K562 (cell line): Measurements from ENCODE around the gene SFR1. TPM values are rescaled to one million over a fixed set of nuclear protein-coding genes. Genes with fewer than 3 reads are reported as not detected.

Experiments
- ATAC-seq: fragments of 200-7000 bp; cut with Tn5 transposase; 3 replicates; pipeline ENCODE4 v1.9.1; 2020; ENCODE audit warnings: moderate library complexity
- BruUV-seq: library from RNA; stranded (reverse); fragments of 400-500 nt; replicated peaks from 2 replicates; lab custom pipeline; 2021; lab: Mats Ljungman, UMichigan
- CTCF ChIA-PET: fragments of 300-600 bp; formaldehyde crosslinking; extraction: SDS; loops from one replicate; lab custom pipeline; 2021; ENCODE audit warnings: low intra/inter-chr PET ratio; lab: Yijun Ruan, JAX
- POLR2A ChIA-PET: fragments of 300-600, 350-650 bp; sonication (Branson Sonifier 250); formaldehyde crosslinking; extraction: SDS; loops from one replicate; lab custom pipeline; 2021; ENCODE audit warnings: antibody characterized with exemption, inconsistent platforms; lab: Yijun Ruan, JAX
- DNase-seq, 4 experiments: peaks; one replicate each; pipeline versions ENCODE4 v3.0.0 to v3.0.0-alpha.2; 2011 to 2018; ENCODE audit warnings: low spot score in 3 of 4, mixed read lengths in 3 of 4; ENCODE audit errors: extremely low read depth in 1 of 4
- FAIRE-seq: peaks from 2 replicates; lab custom pipeline; 2011; peaks lifted over from hg19 to GRCh38; lab: Jason Lieb, UNC
- H2AFZ ChIP-seq: 2 replicates; pipeline ENCODE4 v1.6.0; 2011; ENCODE audit warnings: low read depth, low read length, control low read depth, inconsistent platforms
- H3K27ac ChIP-seq: fragments of 200-600 bp; 3 replicates; pipeline ENCODE4 v1.8.0; 2011; ENCODE audit warnings: low read depth, mild to moderate bottlenecking, control low read depth, inconsistent platforms, low read length, moderate library complexity, mixed read lengths; ENCODE audit errors: extremely low read depth
- H3K27me3 ChIP-seq, 2 experiments: fragments of 300-600 bp in 1 of 2; 2 replicates in 1 of 2; 3 replicates in 1 of 2; pipeline versions ENCODE4 v1.6.0 to v1.8.0; 2011; ENCODE audit warnings: inconsistent platforms in 2 of 2, low read length in 2 of 2, mild to moderate bottlenecking in 1 of 2, mixed read lengths in 1 of 2, moderate library complexity in 1 of 2; ENCODE audit not compliant: control insufficient read depth in 2 of 2, insufficient read depth in 2 of 2
- H3K36me3 ChIP-seq: fragments of 300-600 bp; 3 replicates; pipeline ENCODE4 v1.8.0; 2011; ENCODE audit warnings: mild to moderate bottlenecking, low read length, inconsistent platforms; ENCODE audit not compliant: control insufficient read depth, insufficient read depth
- H3K4me1 ChIP-seq, 2 experiments: fragments of 200-600 bp in 1 of 2; replicated peaks in 1 of 2; 2 replicates in 1 of 2; 3 replicates in 1 of 2; pipeline versions ENCODE4 v1.5.1 to v1.8.0; 2011; ENCODE audit warnings: inconsistent platforms in 2 of 2, low read length in 2 of 2, mild to moderate bottlenecking in 1 of 2, mixed read lengths in 1 of 2, moderate library complexity in 1 of 2; ENCODE audit not compliant: control insufficient read depth in 2 of 2, insufficient read depth in 2 of 2
- H3K4me2 ChIP-seq: 2 replicates; pipeline ENCODE4 v1.6.1; 2011; ENCODE audit warnings: low read length, control low read depth, inconsistent platforms, mixed read lengths; ENCODE audit not compliant: insufficient read depth
- H3K4me3 ChIP-seq: fragments of 200-600 bp; sonication (generic), shearing (Covaris generic); 2 replicates; pipeline ENCODE4 v1.5.1; 2016; ENCODE audit warnings: control low read depth, inconsistent platforms
- H3K79me2 ChIP-seq: fragments of 200-600 bp; 3 replicates; pipeline ENCODE4 v1.8.0; 2011; ENCODE audit warnings: low read length, inconsistent platforms; ENCODE audit not compliant: control insufficient read depth, insufficient read depth
- H3K9ac ChIP-seq, 2 experiments: 2 replicates each; pipeline versions ENCODE4 v1.6.0 to v1.6.1; 2011; ENCODE audit warnings: low read depth in 2 of 2, low read length in 2 of 2, control low read depth in 1 of 2, inconsistent platforms in 1 of 2, mild to moderate bottlenecking in 1 of 2, mixed read lengths in 1 of 2; ENCODE audit not compliant: insufficient read depth in 1 of 2
- H3K9me1 ChIP-seq: one replicate; pipeline ENCODE4 v1.6.0; 2011; ENCODE audit warnings: inconsistent platforms, mild to moderate bottlenecking, low read length, moderate library complexity; ENCODE audit not compliant: control insufficient read depth, insufficient read depth
- H3K9me3 ChIP-seq: replicated peaks from 2 replicates; pipeline ENCODE4 v1.5.1; 2011; ENCODE audit warnings: low read depth, low read length, inconsistent platforms; ENCODE audit not compliant: control insufficient read depth, insufficient read depth
- H4K20me1 ChIP-seq: replicated peaks from 2 replicates; pipeline ENCODE4 v1.6.1; 2011; ENCODE audit warnings: low read length, inconsistent platforms, mixed read lengths; ENCODE audit not compliant: control insufficient read depth, insufficient read depth
- BACH1 ChIP-seq: fragments of 200-800 bp; sonication (Bioruptor generic); IDR thresholded peaks from 2 replicates; pipeline ENCODE4 v1.6.1; 2016; ENCODE audit warnings: missing genetic modification characterization, missing compliant biosample characterization
- CBX1 ChIP-seq: sonication (generic); IDR thresholded peaks from 2 replicates; pipeline ENCODE4 v1.6.1; 2016; ENCODE audit warnings: antibody characterized with exemption, low read depth, mild to moderate bottlenecking
- ETV1 ChIP-seq: fragments of 450-650 bp; conservative IDR thresholded peaks from 2 replicates; pipeline ENCODE4 v1.6.1; 2016; ENCODE audit warnings: missing genetic modification characterization, control low read depth, low read depth, missing compliant biosample characterization
- GABPA ChIP-seq: fragments of 200-800 bp; sonication (Bioruptor generic); conservative IDR thresholded peaks from 2 replicates; pipeline ENCODE4 v1.6.1; 2016; ENCODE audit warnings: low read depth, missing genetic modification characterization, missing compliant biosample characterization
- HDGF ChIP-seq: fragments of 450-650 bp; IDR thresholded peaks from 2 replicates; pipeline ENCODE4 v1.6.1; 2016
- JUNB ChIP-seq: fragments of 450-650 bp; formaldehyde crosslinking; conservative IDR thresholded peaks from 2 replicates; pipeline ENCODE4 v1.4.0; 2020; ENCODE audit warnings: mild to moderate bottlenecking
- L3MBTL2 ChIP-seq: fragments of 450-650 bp; IDR thresholded peaks from 2 replicates; pipeline ENCODE4 v1.6.1; 2016; ENCODE audit warnings: mild to moderate bottlenecking, moderate library complexity
- NR0B1 ChIP-seq: fragments of 450-650 bp; IDR thresholded peaks from one replicate; pipeline ENCODE4 v1.6.1; 2018; ENCODE audit warnings: mild to moderate bottlenecking, moderate library complexity; ENCODE audit not compliant: partially characterized antibody
- POLR2AphosphoS5 ChIP-seq: IDR thresholded peaks from 2 replicates; pipeline ENCODE4 v1.6.1; 2011; ENCODE audit warnings: mild to moderate bottlenecking, low read depth, low read length, moderate library complexity; ENCODE audit not compliant: control insufficient read depth, insufficient read depth
- SIX5 ChIP-seq, 2 experiments: IDR thresholded peaks; 2 replicates each; pipeline ENCODE4 v1.6.1; 2011; ENCODE audit warnings: low read length in 2 of 2, borderline replicate concordance in 1 of 2, low read depth in 1 of 2, mild to moderate bottlenecking in 1 of 2, moderate library complexity in 1 of 2; ENCODE audit not compliant: insufficient read depth in 1 of 2
- SMAD3 ChIP-seq: fragments of 450-650 bp; formaldehyde crosslinking; conservative IDR thresholded peaks from 2 replicates; pipeline ENCODE4 v1.4.0; 2020; ENCODE audit warnings: mild to moderate bottlenecking
- TAF1 ChIP-seq: IDR thresholded peaks from 2 replicates; pipeline ENCODE4 v1.6.1; 2011; ENCODE audit warnings: mild to moderate bottlenecking, low read length, moderate library complexity; ENCODE audit not compliant: insufficient read depth, control insufficient read depth, severe bottlenecking; ENCODE audit errors: extremely low read depth
- XRCC4 ChIP-seq: IDR thresholded peaks from one replicate; pipeline ENCODE4 v1.6.1; 2011; ENCODE audit not compliant: insufficient read depth, insufficient read length; ENCODE audit errors: extremely low read depth
- ZC3H11A ChIP-seq: IDR thresholded peaks from 2 replicates; pipeline ENCODE4 v1.6.1; 2012; ENCODE audit warnings: low read depth, low read length, improper control_type of control experiment
- ZNF3 ChIP-seq: fragments of 250-450 bp; sonication (Bioruptor Pico); IDR thresholded peaks from 2 replicates; pipeline ENCODE4 v1.5.0; 2021; ENCODE audit warnings: mild to moderate bottlenecking, moderate library complexity
- ZNF609 ChIP-seq: sonication (generic); formaldehyde crosslinking; IDR thresholded peaks from 2 replicates; pipeline ENCODE4 v1.8.1; 2023; ENCODE audit warnings: missing genetic modification reagents, mild to moderate bottlenecking, borderline replicate concordance
- WGBS: fragments of 100-300 bp; shearing (Covaris generic); methylation state at CpG from one replicate; pipeline ENCODE4 v1.1.6; 2016; ENCODE audit warnings: low coverage, mixed read lengths; ENCODE audit not compliant: insufficient coverage; ENCODE audit errors: missing lambda C conversion rate; 5-methylcytosine and 5-hydroxymethylcytosine counted together
- in situ Hi-C: fragments of 300-500 bp; cut with MboI; formaldehyde crosslinking; loops from 4 replicates; pipeline ENCODE4 v1.15.0; 2018; ENCODE audit warnings: inconsistent platforms, mixed read lengths
- intact Hi-C: fragments of 100-400 bp; cut with micrococcal nuclease; formaldehyde crosslinking; loops from 2 replicates; pipeline ENCODE4 v1.14.2; 2022
- polyA plus RNA-seq, 8 experiments: library from polyadenylated mRNA; depleted of rRNA in 4 of 8; stranded (reverse) in 5 of 8; unstranded in 3 of 8; fragments of >200 nt; fragmentation: Nextera tagmentation in 2 of 8; fragmentation: Illumina TruSeq in 1 of 8; extraction: Ambion mirVana in 2 of 8; extraction: Trizol in 1 of 8; gene quantifications; 2 replicates each; pipeline versions ENCODE4 v1.2.1 to v1.2.3, GENCODE V29; 2011 to 2014; ENCODE audit warnings: inconsistent platforms in 1 of 8, missing spikeins in 1 of 8
- total RNA-seq, 7 experiments: library from RNA; depleted of rRNA in 6 of 7; stranded (reverse); fragments of >200 nt in 6 of 7; fragmentation: Illumina TruSeq in 2 of 7; extraction: Trizol in 2 of 7; gene quantifications; 2 replicates each; pipeline versions ENCODE4 v1.2.1 to v1.2.3, GENCODE V29; 2011 to 2021; ENCODE audit warnings: low replicate concordance in 1 of 7

SFR1 gene
- total and polyA plus RNA-seq, 9 of the 15 experiments (the other 6 are each of a cell fraction or from before 2014, with no cell fraction given), result 4.3 to 18.7 (median 9.1) TPM

DNA sequence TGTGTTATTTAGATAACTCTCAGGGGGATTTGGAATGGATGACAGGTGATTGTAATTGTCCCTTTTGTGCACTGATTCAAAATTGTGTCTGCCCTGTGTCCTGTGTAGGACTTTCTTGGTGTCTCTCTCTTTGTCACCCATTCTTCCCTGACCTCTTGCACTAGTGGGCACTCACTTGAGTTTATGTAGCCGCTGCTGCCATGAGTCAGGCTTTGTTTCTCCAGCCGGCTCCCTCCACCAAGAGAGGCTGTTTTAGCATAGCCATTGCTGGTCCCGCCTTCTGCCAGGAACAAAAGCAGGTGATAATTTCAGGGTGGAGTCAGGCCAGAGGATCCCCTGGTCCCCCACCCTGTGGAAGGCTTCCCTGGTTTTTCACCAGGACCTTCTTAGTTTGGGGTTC, 44.7 kb upstream of the SFR1 start:
- TF ChIP-seq SMAD3 (CRISPR knock-in tag) (no peak), POLR2AphosphoS5 (no peak), NR0B1 (no peak), ZNF609 (CRISPR knock-in tag) (no peak), SIX5 (IDR thresholded peaks at IDR 0.05; ENCODE audit: borderline replicate concordance in 1 of 2, insufficient read depth in 1 of 2, low read depth in 1 of 2, low read length in 2 of 2) (no peak), ZC3H11A (no peak), GABPA (tag) (no peak), XRCC4 (no peak), ZNF3 (CRISPR knock-in tag) (no peak), BACH1 (tag) (no peak), HDGF (no peak), ETV1 (tag) (no peak), TAF1 (no peak), JUNB (CRISPR knock-in tag) (no peak), L3MBTL2 (no peak), CBX1 (no peak)
- no peaks in the 10 kb centered on the region for H3K9me3 ChIP-seq
- no peaks in the 10 kb centered on the region for H4K20me1 ChIP-seq
- intact Hi-C loops (no loop called here), in situ Hi-C loops (no loop called here)
- POLR2A ChIA-PET, result interaction anchor here (0.7 kb wide), 1 partner anchor 277 kb away, joined by 3 read pairs; no protein-coding TSS in a partner anchor
- no peak overlapping the region for H3K4me3 ChIP-seq
- WGBS, result 4% methylated on average over 3 of the region's 3 CpGs
- ATAC-seq (no peak), FAIRE-seq (no peak), DNase-seq (no peak)
- no peaks in the 10 kb centered on the region for H3K36me3 ChIP-seq
- H3K27me3 ChIP-seq, result peaks cover 9 to 17% of the 10 kb centered on the region in 2 experiments; a peak in 3 of 5 replicates
- H3K27ac ChIP-seq, result no peak overlapping the region
- CTCF ChIA-PET, result no interaction called here
- H3K4me2 ChIP-seq, result no peak overlapping the region
- H3K4me1 ChIP-seq, result no peaks in the 10 kb centered on the region
- H3K79me2 ChIP-seq, result no peaks in the 10 kb centered on the region
- no peaks in the 10 kb centered on the region for H3K9me1 ChIP-seq
- BruUV-seq, result no TSS peak
- H3K9ac ChIP-seq, result no peak overlapping the region
- H2AFZ ChIP-seq, result no peak overlapping the region
